Measurements from ENCODE around the gene HIP1.
"Not testable (repeated sequence)": the region's sequence is repeated elsewhere in the genome, so short reads cannot be mapped to it uniquely, and the experiment has no call there.

The HIP1 gene

DNA sequence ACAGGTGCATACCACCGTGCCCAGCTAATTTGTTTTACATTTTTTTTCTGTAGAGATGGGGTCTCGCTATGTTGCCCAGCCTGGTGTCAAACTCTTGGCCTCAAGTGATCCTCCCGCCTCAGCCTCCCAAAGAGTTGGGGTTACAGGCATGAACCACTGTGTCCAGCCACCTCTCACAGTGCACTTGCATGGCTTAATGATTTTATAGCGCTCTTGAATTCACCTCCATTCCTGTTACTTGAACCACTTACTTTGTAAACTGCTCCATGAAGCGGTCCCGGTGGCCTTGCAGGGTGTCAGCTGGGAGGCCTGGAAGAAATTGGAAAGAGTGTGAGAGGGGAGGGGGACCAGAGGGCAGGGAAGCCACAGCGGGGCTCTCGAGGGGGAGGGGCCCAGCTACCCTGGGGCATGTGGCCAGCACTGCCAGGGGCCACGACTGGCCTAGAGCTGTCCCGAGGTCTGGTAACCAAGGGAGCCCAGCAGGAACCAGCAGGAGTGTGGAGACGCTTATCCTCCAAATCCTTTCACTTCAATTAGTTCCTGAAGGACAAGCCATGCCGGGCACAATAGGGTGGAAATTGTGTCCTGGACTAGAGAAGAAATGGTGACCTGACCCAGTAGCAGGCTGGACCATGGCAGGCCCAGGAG lies 170.7 kb downstream of the HIP1 start:
- Histone ChIP-seq H3K36me3 (ENCODE audit: control insufficient read depth in 2 of 2, insufficient read depth in 2 of 2, low read length in 2 of 2) (peaks cover 0 to 7% of the 10 kb centered on the region in 2 donors), H3K9me3 (ENCODE audit: control insufficient read depth in 2 of 2, low read length in 2 of 2) (no peaks in the 10 kb centered on the region)

GRCh38 chr7:75565132-75565837 lies 173.5 kb downstream of the HIP1 start:
- H3K27me3 ChIP-seq (ENCODE audit: control insufficient read depth in 1 of 2, insufficient read depth in 2 of 2, low read length in 2 of 2): no peaks in the 10 kb centered on the region
- H3K9ac ChIP-seq (ENCODE audit: low read length in 2 of 2): no peak overlapping the region
- H3K9me3 ChIP-seq (ENCODE audit: control insufficient read depth in 2 of 2, low read length in 2 of 2): no peaks in the 10 kb centered on the region
- peaks cover 6 to 14% of the 10 kb centered on the region in 2 donors for H3K36me3 ChIP-seq (ENCODE audit: control insufficient read depth in 2 of 2, insufficient read depth in 2 of 2, low read length in 2 of 2)
- H3K4me1 ChIP-seq (ENCODE audit: control insufficient read depth, insufficient read depth, low read length): peaks cover 2% of the 10 kb centered on the region
- no peak overlapping the region for H3K4me3 ChIP-seq (ENCODE audit: low read length in 2 of 2)
- no peak overlapping the region for H3K27ac ChIP-seq (ENCODE audit: low read length)

More for the DNA sequence above, 170.7 kb downstream of the HIP1 start:
- H3K4me3 ChIP-seq (ENCODE audit: low read length in 2 of 2): no peak overlapping the region
- peaks cover 2% of the 10 kb centered on the region for H3K4me1 ChIP-seq (ENCODE audit: control insufficient read depth, insufficient read depth, low read length)
- H3K9ac ChIP-seq (ENCODE audit: low read length in 2 of 2): no peak overlapping the region
- no peaks in the 10 kb centered on the region for H3K27me3 ChIP-seq (ENCODE audit: control insufficient read depth in 1 of 2, insufficient read depth in 2 of 2, low read length in 2 of 2)
- H3K27ac ChIP-seq (ENCODE audit: low read length): no peak overlapping the region

GRCh38 chr7:75563171-75563570 lies 175.6 kb downstream of the HIP1 start:
- peaks cover 6 to 12% of the 10 kb centered on the region in 2 donors for H3K36me3 ChIP-seq (ENCODE audit: control insufficient read depth in 2 of 2, insufficient read depth in 2 of 2, low read length in 2 of 2)
- H3K27me3 ChIP-seq (ENCODE audit: control insufficient read depth in 1 of 2, insufficient read depth in 2 of 2, low read length in 2 of 2): no peaks in the 10 kb centered on the region

GRCh38 chr7:75559976-75560365 lies 178.8 kb downstream of the HIP1 start:
- Histone ChIP-seq H3K27me3 (ENCODE audit: control insufficient read depth in 1 of 2, insufficient read depth in 2 of 2, low read length in 2 of 2) (no peaks in the 10 kb centered on the region), H3K4me3 (ENCODE audit: low read length in 2 of 2) (no peak overlapping the region), H3K9ac (ENCODE audit: low read length in 2 of 2) (no peak overlapping the region), H3K27ac (ENCODE audit: low read length) (no peak overlapping the region), H3K9me3 (ENCODE audit: control insufficient read depth in 2 of 2, low read length in 2 of 2) (no peaks in the 10 kb centered on the region), H3K4me1 (ENCODE audit: control insufficient read depth, insufficient read depth, low read length) (peaks cover 2% of the 10 kb centered on the region), H3K36me3 (ENCODE audit: control insufficient read depth in 2 of 2, insufficient read depth in 2 of 2, low read length in 2 of 2) (peaks cover 12 to 20% of the 10 kb centered on the region in 2 donors)

More at GRCh38 chr7:75563171-75563570, 175.6 kb downstream of the HIP1 start:
- Histone ChIP-seq H3K9ac (ENCODE audit: low read length in 2 of 2) (no peak overlapping the region), H3K9me3 (ENCODE audit: control insufficient read depth in 2 of 2, low read length in 2 of 2) (no peaks in the 10 kb centered on the region), H3K4me1 (ENCODE audit: control insufficient read depth, insufficient read depth, low read length) (peaks cover 2% of the 10 kb centered on the region), H3K4me3 (ENCODE audit: low read length in 2 of 2) (no peak overlapping the region), H3K27ac (ENCODE audit: low read length) (no peak overlapping the region)

- H3K36me3 ChIP-seq (ENCODE audit: control insufficient read depth in 2 of 2, insufficient read depth in 2 of 2, low read length in 2 of 2): peaks cover 12 to 20% of the 10 kb centered on the region in 2 donors
- H3K27ac ChIP-seq (ENCODE audit: low read length): no peak overlapping the region
- no peaks in the 10 kb centered on the region for H3K27me3 ChIP-seq (ENCODE audit: control insufficient read depth in 1 of 2, insufficient read depth in 2 of 2, low read length in 2 of 2)
- no peak overlapping the region for H3K9ac ChIP-seq (ENCODE audit: low read length in 2 of 2)
- no peaks in the 10 kb centered on the region for H3K9me3 ChIP-seq (ENCODE audit: control insufficient read depth in 2 of 2, low read length in 2 of 2)
- H3K4me1 ChIP-seq (ENCODE audit: control insufficient read depth, insufficient read depth, low read length): no peaks in the 10 kb centered on the region
- H3K4me3 ChIP-seq (ENCODE audit: low read length in 2 of 2): no peak overlapping the region
These were observed 179.3 kb downstream of the HIP1 start for GRCh38 chr7:75559355-75559975.

DNA sequence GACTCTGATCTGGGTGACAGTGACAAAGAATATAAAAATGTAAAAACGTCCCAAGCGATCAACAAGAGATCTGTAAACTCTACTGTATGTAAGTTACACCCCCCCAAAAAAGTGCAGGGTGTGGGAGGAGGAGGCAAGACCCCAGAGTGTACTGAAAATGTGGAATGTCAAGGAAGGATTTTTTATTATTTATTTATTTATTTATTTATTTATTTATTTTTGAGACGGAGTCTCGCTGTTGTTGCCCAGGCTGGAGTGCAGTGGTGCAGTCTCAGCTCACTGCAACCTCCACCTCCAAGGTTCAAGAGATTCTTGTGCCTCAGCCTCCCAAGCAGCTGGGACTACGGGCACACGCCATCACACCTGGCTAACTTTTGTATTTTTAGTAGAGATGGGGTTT lies 181.9 kb downstream of the HIP1 start:
- H3K27ac ChIP-seq (ENCODE audit: low read length); H3K9ac ChIP-seq (ENCODE audit: low read length in 2 of 2); H3K27me3 ChIP-seq (ENCODE audit: control insufficient read depth in 1 of 2, insufficient read depth in 2 of 2, low read length in 2 of 2); H3K4me3 ChIP-seq (ENCODE audit: low read length in 2 of 2); H3K9me3 ChIP-seq (ENCODE audit: control insufficient read depth in 2 of 2, low read length in 2 of 2); H3K4me1 ChIP-seq (ENCODE audit: control insufficient read depth, insufficient read depth, low read length): not testable (repeated sequence)
- H3K36me3 ChIP-seq (ENCODE audit: control insufficient read depth in 2 of 2, insufficient read depth in 2 of 2, low read length in 2 of 2): peaks cover 12 to 21% of the 10 kb centered on the region in 2 donors

- no peaks in the 10 kb centered on the region for H3K9me3 ChIP-seq (ENCODE audit: control insufficient read depth in 2 of 2, low read length in 2 of 2)
- H3K9ac ChIP-seq (ENCODE audit: low read length in 2 of 2): no peak overlapping the region
- H3K4me3 ChIP-seq (ENCODE audit: low read length in 2 of 2): no peak overlapping the region
- peaks cover 12 to 21% of the 10 kb centered on the region in 2 donors for H3K36me3 ChIP-seq (ENCODE audit: control insufficient read depth in 2 of 2, insufficient read depth in 2 of 2, low read length in 2 of 2)
- H3K27me3 ChIP-seq (ENCODE audit: control insufficient read depth in 1 of 2, insufficient read depth in 2 of 2, low read length in 2 of 2): no peaks in the 10 kb centered on the region
- no peaks in the 10 kb centered on the region for H3K4me1 ChIP-seq (ENCODE audit: control insufficient read depth, insufficient read depth, low read length)
- no peak overlapping the region for H3K27ac ChIP-seq (ENCODE audit: low read length)
These were observed 183.0 kb downstream of the HIP1 start for GRCh38 chr7:75555736-75556135.

DNA sequence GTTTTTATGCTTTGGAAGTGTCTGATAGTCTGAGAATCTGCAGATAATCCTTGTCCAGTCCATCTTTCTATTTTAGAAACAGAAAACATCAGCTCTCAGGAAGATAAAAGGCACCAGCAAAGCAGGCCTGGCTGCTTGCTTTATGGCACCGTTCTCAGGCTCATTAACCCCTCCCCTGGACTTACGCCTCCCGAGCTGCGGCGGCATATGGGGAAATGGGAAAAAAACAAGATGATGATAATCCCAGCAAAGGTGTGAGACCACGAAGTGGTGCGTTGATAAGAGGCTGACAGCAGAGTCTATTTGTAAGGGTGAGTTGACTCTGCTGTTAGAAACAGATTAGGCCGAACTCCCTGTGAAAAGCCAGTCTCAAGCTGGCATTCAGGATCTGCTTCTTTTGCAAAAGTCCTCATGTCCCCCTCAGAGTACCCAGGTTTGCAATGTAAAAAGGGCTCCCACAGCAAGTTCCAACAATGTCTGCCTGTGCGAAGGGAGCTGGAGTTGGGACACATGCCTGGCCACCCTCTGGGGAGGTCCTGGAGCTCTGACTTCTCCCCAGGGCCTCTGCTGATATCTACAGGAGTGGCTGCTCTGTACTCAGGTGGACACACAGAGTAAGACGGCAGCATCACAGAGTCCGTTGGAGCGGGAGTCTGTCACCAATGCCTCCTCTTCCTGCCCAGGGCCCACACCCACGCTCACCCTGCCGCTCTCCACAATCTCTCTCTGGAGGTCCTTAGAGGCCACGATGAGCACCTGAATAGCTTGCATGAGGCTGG lies 192.3 kb downstream of the HIP1 start:
- Histone ChIP-seq H3K36me3 (ENCODE audit: control insufficient read depth in 2 of 2, insufficient read depth in 2 of 2, low read length in 2 of 2) (peaks cover 11 to 23% of the 10 kb centered on the region in 2 donors), H3K27ac (ENCODE audit: low read length) (no peak overlapping the region), H3K9me3 (ENCODE audit: control insufficient read depth in 2 of 2, low read length in 2 of 2) (no peaks in the 10 kb centered on the region), H3K9ac (ENCODE audit: low read length in 2 of 2) (no peak overlapping the region), H3K4me3 (ENCODE audit: low read length in 2 of 2) (no peak overlapping the region), H3K4me1 (ENCODE audit: control insufficient read depth, insufficient read depth, low read length) (no peaks in the 10 kb centered on the region), H3K27me3 (ENCODE audit: control insufficient read depth in 1 of 2, insufficient read depth in 2 of 2, low read length in 2 of 2) (no peaks in the 10 kb centered on the region)

- H3K27me3 ChIP-seq (ENCODE audit: control insufficient read depth in 1 of 2, insufficient read depth in 2 of 2, low read length in 2 of 2): no peaks in the 10 kb centered on the region
- no peak overlapping the region for H3K27ac ChIP-seq (ENCODE audit: low read length)
- no peaks in the 10 kb centered on the region for H3K9me3 ChIP-seq (ENCODE audit: control insufficient read depth in 2 of 2, low read length in 2 of 2)
- no peak overlapping the region for H3K4me3 ChIP-seq (ENCODE audit: low read length in 2 of 2)
- H3K36me3 ChIP-seq (ENCODE audit: control insufficient read depth in 2 of 2, insufficient read depth in 2 of 2, low read length in 2 of 2): peaks cover 13 to 21% of the 10 kb centered on the region in 2 donors
- no peak overlapping the region for H3K9ac ChIP-seq (ENCODE audit: low read length in 2 of 2)
- no peaks in the 10 kb centered on the region for H3K4me1 ChIP-seq (ENCODE audit: control insufficient read depth, insufficient read depth, low read length)
These were observed 201.0 kb downstream of the HIP1 start for GRCh38 chr7:75537731-75538130.

DNA sequence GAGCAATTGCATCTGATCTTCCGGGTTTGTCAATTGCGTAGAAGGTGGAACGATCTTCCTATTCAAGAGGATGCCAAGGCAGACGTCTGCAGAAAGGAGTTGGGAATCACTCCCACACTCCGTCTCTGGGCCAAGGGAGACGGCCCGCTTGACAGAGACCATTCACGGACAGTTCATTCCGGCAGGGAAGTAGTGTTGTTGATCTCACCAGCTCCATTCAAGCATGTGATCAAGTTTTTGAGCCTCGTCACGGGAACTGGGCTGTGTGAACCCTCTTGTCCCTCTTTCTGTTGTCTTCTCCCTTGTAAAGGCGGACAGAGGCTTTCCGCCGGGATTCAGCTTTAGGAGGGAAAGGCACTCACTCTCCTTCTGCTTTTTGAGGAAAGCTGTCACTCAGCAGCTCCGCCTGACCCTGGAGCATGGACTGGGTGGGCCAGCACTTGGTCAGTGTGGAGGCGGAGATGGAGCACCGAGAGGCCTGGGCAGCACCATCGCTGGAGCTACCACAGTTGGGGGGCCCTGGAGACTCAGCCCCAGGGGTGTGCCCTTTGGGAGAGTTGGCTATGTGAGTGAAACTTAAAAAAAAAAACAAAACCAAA lies 201.7 kb downstream of the HIP1 start:
- Histone ChIP-seq H3K4me1 (ENCODE audit: control insufficient read depth, insufficient read depth, low read length) (no peaks in the 10 kb centered on the region), H3K4me3 (ENCODE audit: low read length in 2 of 2) (no peak overlapping the region), H3K36me3 (ENCODE audit: control insufficient read depth in 2 of 2, insufficient read depth in 2 of 2, low read length in 2 of 2) (peaks cover 13 to 21% of the 10 kb centered on the region in 2 donors), H3K27me3 (ENCODE audit: control insufficient read depth in 1 of 2, insufficient read depth in 2 of 2, low read length in 2 of 2) (no peaks in the 10 kb centered on the region), H3K9ac (ENCODE audit: low read length in 2 of 2) (no peak overlapping the region), H3K9me3 (ENCODE audit: control insufficient read depth in 2 of 2, low read length in 2 of 2) (no peaks in the 10 kb centered on the region), H3K27ac (ENCODE audit: low read length) (no peak overlapping the region)
